Aorta (tissue), 5 donors: Measurements from ENCODE around the gene DCN. TPM values are rescaled to one million over a fixed set of nuclear protein-coding genes. Genes with fewer than 3 reads are reported as not detected.

ENCODE experiments used
- ATAC-seq: fragments of 200-7000 bp; cut with Tn5 transposase; one replicate; pipeline ENCODE4 v1.9.1; 2022; ENCODE audit warnings: moderate library complexity; ENCODE audit not compliant: low FRiP score
- DNase-seq, 2 donors: peaks; one replicate each; pipeline ENCODE4 v3.0.0-alpha.2; 2020
- H3K27ac ChIP-seq, 2 donors: one replicate each; pipeline ENCODE4 v1.5.1; 2013; ENCODE audit warnings: low read length in 2 of 2, mild to moderate bottlenecking in 2 of 2, moderate library complexity in 2 of 2, control low read depth in 1 of 2, inconsistent platforms in 1 of 2, low read depth in 1 of 2
- H3K27me3 ChIP-seq, 2 donors: one replicate each; pipeline ENCODE4 v1.6.1; 2013; ENCODE audit warnings: control low read depth in 1 of 2, low read length in 1 of 2, mild to moderate bottlenecking in 1 of 2, moderate library complexity in 1 of 2; ENCODE audit not compliant: insufficient read depth in 2 of 2, control insufficient read depth in 1 of 2
- H3K36me3 ChIP-seq, 2 donors: one replicate each; pipeline ENCODE4 v1.6.1; 2013; ENCODE audit warnings: control low read depth in 1 of 2, low read length in 1 of 2, mild to moderate bottlenecking in 1 of 2; ENCODE audit not compliant: insufficient read depth in 2 of 2, control insufficient read depth in 1 of 2
- H3K4me1 ChIP-seq, 2 donors: one replicate each; pipeline ENCODE4 v1.6.1; 2013; ENCODE audit warnings: low read length in 2 of 2, control low read depth in 1 of 2, mild to moderate bottlenecking in 1 of 2, moderate library complexity in 1 of 2; ENCODE audit not compliant: insufficient read depth in 2 of 2, control insufficient read depth in 1 of 2
- H3K4me3 ChIP-seq, 2 donors: one replicate each; pipeline ENCODE4 v1.5.1; 2013; ENCODE audit warnings: low read length in 2 of 2, control low read depth in 1 of 2, mild to moderate bottlenecking in 1 of 2
- H3K9me3 ChIP-seq: one replicate; pipeline ENCODE4 v1.6.1; 2013; ENCODE audit warnings: mild to moderate bottlenecking, low read length; ENCODE audit not compliant: control insufficient read depth
- WGBS, 2 donors: extraction: QIAGEN DNeasy Blood & Tissue Kit; methylation state at CpG; one replicate each; pipeline ENCODE4 v1.1.7; 2013; 5-methylcytosine and 5-hydroxymethylcytosine counted together
- intact Hi-C, 2 donors: fragments of 100-400 bp; cut with DNase I; formaldehyde crosslinking; loops; one replicate each; pipeline versions ENCODE4 v1.14.2 to v1.15.0; 2022
- polyA plus RNA-seq, 2 donors: library from polyadenylated mRNA; stranded (reverse); fragments of 200-250 nt; gene quantifications; one replicate each; pipeline ENCODE4 v1.2.3, GENCODE V29; 2013
- total RNA-seq, 2 donors: library from RNA; stranded (reverse); fragmentation: NEBNext Ultra II Directional; extraction: Animal tissue kit (Norgen Biotek cat#: 25700); gene quantifications; one replicate each; pipeline ENCODE4 v1.2.1, GENCODE V29; 2021
- donor health status: healthy with polysubstance abuse.
- donor health status: Bipolar disorder and iron deficiency.
- donor health status: DM: no; HTN: no; CAD: no.
- donor health status: DM: no; HTN: no; CAD: no.
- donor health status: DM: yes; HTN: yes; CAD: no.

Gene DCN
- total and polyA plus RNA-seq, 4 donors: 27.2 to 2,873 (median 468) TPM

DNA sequence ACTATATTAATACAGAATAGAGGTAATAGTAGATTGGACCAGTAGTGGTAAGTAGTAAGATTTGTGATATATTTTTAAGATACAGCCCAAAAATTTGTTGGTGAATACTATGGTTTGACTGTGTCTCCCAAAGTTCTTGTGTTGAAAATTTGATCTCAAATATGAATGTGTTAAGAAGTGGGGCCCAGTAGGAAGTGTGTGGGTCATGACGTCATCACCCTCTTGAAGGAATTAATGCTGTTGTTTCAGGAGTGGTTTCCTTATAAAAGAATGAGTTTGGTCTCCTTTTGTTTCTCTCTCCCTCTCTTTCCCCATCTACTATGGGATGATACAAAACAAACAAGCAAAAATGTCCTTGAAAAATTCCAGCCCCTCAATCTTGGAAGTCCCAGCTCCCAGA, 87.7 kb downstream of the DCN start:
- intact Hi-C loops: no loop called here
- Histone ChIP-seq H3K27me3 (no peaks in the 10 kb centered on the region), H3K9me3 (no peaks in the 10 kb centered on the region), H3K4me3 (no peak overlapping the region), H3K4me1 (no peaks in the 10 kb centered on the region), H3K36me3 (no peaks in the 10 kb centered on the region), H3K27ac (no peak overlapping the region)
- 90 to 93% methylated on average over 1 of the region's 1 CpG for WGBS, 2 donors
- DNase-seq (no peak), ATAC-seq (no peak)

DNA sequence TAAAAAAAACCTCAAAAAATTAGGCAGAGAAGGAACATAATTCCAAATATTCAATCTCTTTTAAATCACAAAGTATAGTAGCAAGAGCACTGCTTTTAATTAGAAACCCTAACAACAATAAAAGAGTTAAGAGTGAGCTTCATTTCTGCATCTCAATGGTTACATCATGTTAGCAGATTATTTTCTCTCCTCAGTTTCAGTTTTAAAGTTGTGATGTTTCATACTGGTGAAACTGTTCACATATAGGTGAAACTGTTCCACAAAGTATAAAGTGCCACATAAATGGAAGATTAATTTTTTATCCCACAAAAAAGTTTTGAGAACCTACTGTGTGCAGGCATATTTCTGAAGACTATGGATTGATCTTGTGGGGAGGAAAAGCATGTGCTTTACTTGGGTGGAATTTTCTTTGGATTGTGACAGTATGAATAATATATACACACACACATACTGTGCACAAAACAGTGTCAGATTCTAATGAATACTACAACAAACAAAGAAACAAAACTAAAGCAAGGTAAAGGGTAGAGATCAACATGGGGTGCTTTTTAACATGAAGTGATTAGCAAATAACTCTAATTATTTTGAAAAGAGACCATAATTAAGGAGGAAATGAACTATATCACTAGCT, 88.5 kb downstream of the DCN start:
- Histone ChIP-seq H3K9me3 (no peaks in the 10 kb centered on the region), H3K36me3 (no peaks in the 10 kb centered on the region), H3K27ac (no peak overlapping the region), H3K4me1 (no peaks in the 10 kb centered on the region), H3K4me3 (no peak overlapping the region), H3K27me3 (no peaks in the 10 kb centered on the region)
- intact Hi-C loops: no loop called here
- DNase-seq (no peak), ATAC-seq (no peak)

DNA sequence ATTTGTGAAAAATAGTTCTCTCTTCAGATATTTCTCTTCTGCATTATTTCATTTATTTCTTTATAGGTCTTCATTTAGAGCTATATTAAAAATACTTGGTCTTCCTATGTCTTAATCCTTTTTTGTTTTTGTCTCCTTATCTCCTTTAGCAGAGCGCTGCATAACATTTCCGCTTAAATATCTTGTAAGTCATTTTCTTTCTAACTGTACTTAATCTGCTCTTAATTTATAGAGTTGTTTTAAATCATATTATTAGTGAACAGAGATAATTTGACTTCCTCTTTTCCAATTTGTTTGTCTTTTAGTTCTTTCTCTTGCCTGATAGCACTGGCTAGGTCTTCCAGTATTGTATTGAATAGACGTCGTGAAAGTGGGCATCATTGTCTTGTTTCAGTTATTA, 89.3 kb downstream of the DCN start:
- WGBS, 2 donors: 94% methylated on average over 4 of the region's 4 CpGs
- no peak overlapping the region for H3K4me3 ChIP-seq
- H3K27me3 ChIP-seq: no peaks in the 10 kb centered on the region
- ATAC-seq (no peak), DNase-seq (no peak)
- intact Hi-C loops: no loop called here
- no peaks in the 10 kb centered on the region for H3K4me1 ChIP-seq
- H3K36me3 ChIP-seq: no peaks in the 10 kb centered on the region
- no peak overlapping the region for H3K27ac ChIP-seq
- no peaks in the 10 kb centered on the region for H3K9me3 ChIP-seq

GRCh38 chr12:91091916-91092715, 90.5 kb downstream of the DCN start:
- no peak for ATAC-seq
- Histone ChIP-seq H3K9me3 (peaks cover 2% of the 10 kb centered on the region), H3K4me3 (no peak overlapping the region), H3K27me3 (no peaks in the 10 kb centered on the region), H3K27ac (no peak overlapping the region), H3K36me3 (no peaks in the 10 kb centered on the region), H3K4me1 (no peaks in the 10 kb centered on the region)
- no peak for DNase-seq
- 78% methylated on average over 6 of the region's 6 CpGs for WGBS, 2 donors
- intact Hi-C loops: no loop called here

Other genes starting within 250 kb of the DCN start
- not detected for gene CCER1, start 227.6 kb downstream of the DCN start, total RNA-seq
- not detected for gene CCER1, start 227.6 kb downstream of the DCN start, polyA plus RNA-seq
- gene EPYC, start 177.8 kb downstream of the DCN start, total RNA-seq: not detected
- gene EPYC, start 177.8 kb downstream of the DCN start, polyA plus RNA-seq: under 1 TPM in 1 of 2 donors, not detected in 1; 0.51 TPM
- not detected for gene KERA, start 124.8 kb downstream of the DCN start, total RNA-seq
- gene KERA, start 124.8 kb downstream of the DCN start, polyA plus RNA-seq: not detected
- gene LUM, start 71.3 kb downstream of the DCN start, total RNA-seq: 100 to 1,000 TPM; 118 to 628 TPM
- 100 to 1,000 TPM in 1 of 2 donors, 10 to 100 TPM in 1; 92.4 to 324 TPM for gene LUM, start 71.3 kb downstream of the DCN start, polyA plus RNA-seq